ENCODE results near the gene ZSCAN12. TPM values are rescaled to one million over a fixed set of nuclear protein-coding genes. Genes with fewer than 3 reads are reported as not detected.

ZSCAN12 gene
- total and polyA plus RNA-seq, 2 of the 13 experiments (the other 11 are each of a cell fraction or from before 2014, with no cell fraction given), result 2.8 to 8.9 TPM

DNA sequence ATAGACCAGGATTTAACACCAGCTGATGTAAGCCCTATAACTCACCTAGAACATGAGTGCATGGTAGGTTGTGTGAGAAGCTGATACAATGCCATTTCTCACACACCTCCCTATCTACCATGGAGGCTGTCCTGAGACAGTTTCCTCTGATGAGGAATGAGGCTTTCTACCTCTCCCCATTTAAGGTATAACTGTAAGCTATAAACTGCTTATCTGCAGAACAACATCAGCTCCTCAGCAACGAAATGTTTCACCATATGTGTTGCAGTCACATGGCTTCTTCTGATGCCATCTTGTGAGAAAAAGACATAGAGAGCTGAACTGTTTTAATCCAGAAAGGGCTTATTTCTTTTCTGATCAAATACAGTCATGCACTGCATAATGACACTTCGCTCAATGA lies 29.1 kb downstream of the ZSCAN12 start:
- no peak overlapping the region for H3K9ac ChIP-seq (ENCODE audit: insufficient read depth, low read depth, low read length)
- no peaks in the 10 kb centered on the region for H3K27me3 ChIP-seq (ENCODE audit: control insufficient read depth in 1 of 2, insufficient read depth in 2 of 2, low read length in 2 of 2)
- ChIA-PET CTCF (ENCODE audit: low intra/inter-chr PET ratio, low total read pairs) (no interaction called here), POLR2A (interaction anchor here (1.0 to 1.7 kb wide), 2 partner anchors 13 to 532 kb away, joined by 3 to 6 read pairs; a partner anchor contains a TSS)
- FAIRE-seq (no peak), DNase-seq (ENCODE audit: low spot score) (no peak), ATAC-seq (no peak)
- no peak overlapping the region for H3K4me2 ChIP-seq (ENCODE audit: low read depth, low read length)
- H2AFZ ChIP-seq (ENCODE audit: low read length), result no peak overlapping the region
- in situ Hi-C loops (cut with HindIII; ENCODE audit: extremely low pct_ligation_motif_present, low pct_unique_long_range_greater_than_20kb) (no loop called here), intact Hi-C loops (cut with micrococcal nuclease; ENCODE audit: unreplicated experiment) (no loop called here)
- no TSS peak for BruUV-seq (replicated peaks)
- H3K4me1 ChIP-seq (ENCODE audit: insufficient read depth, low read length), result no peaks in the 10 kb centered on the region
- peaks cover 0 to 6% of the 10 kb centered on the region in 2 experiments; a peak in 3 of 5 replicates for H3K36me3 ChIP-seq (replicated peaks in 1 of 2; ENCODE audit: control insufficient read depth in 1 of 2, insufficient read depth in 2 of 2, low read length in 2 of 2)
- H3K27ac ChIP-seq (ENCODE audit: extremely low read length, insufficient read depth, low read length), result no peak overlapping the region
- no peaks in the 10 kb centered on the region for H4K20me1 ChIP-seq (ENCODE audit: insufficient read depth, low read length)
- H3K4me3 ChIP-seq (replicated peaks in 1 of 3; ENCODE audit: insufficient read depth in 1 of 3, low read depth in 2 of 3, low read length in 3 of 3), result no peak overlapping the region
- WGBS (ENCODE audit: low lambda C conversion rate), result 55% methylated on average over 2 of the region's 2 CpGs
- H3K9me3 ChIP-seq (ENCODE audit: low read length), result no peaks in the 10 kb centered on the region
- no peaks in the 10 kb centered on the region for H3K79me2 ChIP-seq (ENCODE audit: insufficient read depth, low read length)
- TF ChIP-seq LCORL (IDR thresholded peaks at IDR 0.05) (no peak), LCORL (CRISPR knock-in tag; IDR thresholded peaks at IDR 0.05) (no peak), THAP7 (CRISPR knock-in tag; IDR thresholded peaks at IDR 0.05) (no peak), ZNF34 (CRISPR knock-in tag; IDR thresholded peaks at IDR 0.05; ENCODE audit: borderline replicate concordance) (no peak), ZNF263 (CRISPR knock-in tag; IDR thresholded peaks at IDR 0.05) (no peak), TCF7L2 (IDR thresholded peaks at IDR 0.05; ENCODE audit: low read depth, low read length) (no peak), PHF8 (CRISPR knock-in tag; IDR thresholded peaks at IDR 0.05) (no peak), ZNF503 (CRISPR knock-in tag; IDR thresholded peaks at IDR 0.05) (no peak), ZBTB1 (CRISPR knock-in tag; IDR thresholded peaks at IDR 0.05; ENCODE audit: borderline replicate concordance) (no peak), HMG20A (CRISPR knock-in tag; IDR thresholded peaks at IDR 0.05; ENCODE audit: borderline replicate concordance) (no peak), RCOR2 (CRISPR knock-in tag; IDR thresholded peaks at IDR 0.05) (no peak), ZFP82 (CRISPR knock-in tag; IDR thresholded peaks at IDR 0.05; ENCODE audit: borderline replicate concordance) (no peak)
- TF ChIP-seq, protein P1, sequence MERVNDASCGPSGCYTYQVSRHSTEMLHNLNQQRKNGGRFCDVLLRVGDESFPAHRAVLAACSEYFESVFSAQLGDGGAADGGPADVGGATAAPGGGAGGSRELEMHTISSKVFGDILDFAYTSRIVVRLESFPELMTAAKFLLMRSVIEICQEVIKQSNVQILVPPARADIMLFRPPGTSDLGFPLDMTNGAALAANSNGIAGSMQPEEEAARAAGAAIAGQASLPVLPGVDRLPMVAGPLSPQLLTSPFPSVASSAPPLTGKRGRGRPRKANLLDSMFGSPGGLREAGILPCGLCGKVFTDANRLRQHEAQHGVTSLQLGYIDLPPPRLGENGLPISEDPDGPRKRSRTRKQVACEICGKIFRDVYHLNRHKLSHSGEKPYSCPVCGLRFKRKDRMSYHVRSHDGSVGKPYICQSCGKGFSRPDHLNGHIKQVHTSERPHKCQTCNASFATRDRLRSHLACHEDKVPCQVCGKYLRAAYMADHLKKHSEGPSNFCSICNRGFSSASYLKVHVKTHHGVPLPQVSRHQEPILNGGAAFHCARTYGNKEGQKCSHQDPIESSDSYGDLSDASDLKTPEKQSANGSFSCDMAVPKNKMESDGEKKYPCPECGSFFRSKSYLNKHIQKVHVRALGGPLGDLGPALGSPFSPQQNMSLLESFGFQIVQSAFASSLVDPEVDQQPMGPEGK (CRISPR knock-in tag; IDR thresholded peaks at IDR 0.05), result no peak
- TF ChIP-seq, protein P2, sequence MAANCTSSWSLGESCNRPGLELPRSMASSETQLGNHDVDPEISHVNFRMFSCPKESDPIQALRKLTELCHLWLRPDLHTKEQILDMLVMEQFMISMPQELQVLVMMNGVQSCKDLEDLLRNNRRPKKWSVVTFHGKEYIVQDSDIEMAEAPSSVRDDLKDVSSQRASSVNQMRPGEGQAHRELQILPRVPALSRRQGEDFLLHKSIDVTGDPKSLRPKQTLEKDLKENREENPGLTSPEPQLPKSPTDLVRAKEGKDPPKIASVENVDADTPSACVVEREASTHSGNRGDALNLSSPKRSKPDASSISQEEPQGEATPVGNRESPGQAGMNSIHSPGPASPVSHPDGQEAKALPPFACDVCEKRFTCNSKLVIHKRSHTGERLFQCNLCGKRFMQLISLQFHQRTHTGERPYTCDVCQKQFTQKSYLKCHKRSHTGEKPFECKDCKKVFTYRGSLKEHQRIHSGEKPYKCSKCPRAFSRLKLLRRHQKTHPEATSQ (CRISPR knock-in tag; IDR thresholded peaks at IDR 0.05; ENCODE audit: borderline replicate concordance), result no peak
- TF ChIP-seq, protein P3, sequence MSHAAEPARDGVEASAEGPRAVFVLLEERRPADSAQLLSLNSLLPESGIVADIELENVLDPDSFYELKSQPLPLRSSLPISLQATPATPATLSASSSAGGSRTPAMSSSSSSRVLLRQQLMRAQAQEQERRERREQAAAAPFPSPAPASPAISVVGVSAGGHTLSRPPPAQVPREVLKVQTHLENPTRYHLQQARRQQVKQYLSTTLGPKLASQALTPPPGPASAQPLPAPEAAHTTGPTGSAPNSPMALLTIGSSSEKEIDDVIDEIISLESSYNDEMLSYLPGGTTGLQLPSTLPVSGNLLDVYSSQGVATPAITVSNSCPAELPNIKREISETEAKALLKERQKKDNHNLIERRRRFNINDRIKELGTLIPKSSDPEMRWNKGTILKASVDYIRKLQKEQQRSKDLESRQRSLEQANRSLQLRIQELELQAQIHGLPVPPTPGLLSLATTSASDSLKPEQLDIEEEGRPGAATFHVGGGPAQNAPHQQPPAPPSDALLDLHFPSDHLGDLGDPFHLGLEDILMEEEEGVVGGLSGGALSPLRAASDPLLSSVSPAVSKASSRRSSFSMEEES (CRISPR knock-in tag; IDR thresholded peaks at IDR 0.05), result no peak
- TF ChIP-seq, protein P4, sequence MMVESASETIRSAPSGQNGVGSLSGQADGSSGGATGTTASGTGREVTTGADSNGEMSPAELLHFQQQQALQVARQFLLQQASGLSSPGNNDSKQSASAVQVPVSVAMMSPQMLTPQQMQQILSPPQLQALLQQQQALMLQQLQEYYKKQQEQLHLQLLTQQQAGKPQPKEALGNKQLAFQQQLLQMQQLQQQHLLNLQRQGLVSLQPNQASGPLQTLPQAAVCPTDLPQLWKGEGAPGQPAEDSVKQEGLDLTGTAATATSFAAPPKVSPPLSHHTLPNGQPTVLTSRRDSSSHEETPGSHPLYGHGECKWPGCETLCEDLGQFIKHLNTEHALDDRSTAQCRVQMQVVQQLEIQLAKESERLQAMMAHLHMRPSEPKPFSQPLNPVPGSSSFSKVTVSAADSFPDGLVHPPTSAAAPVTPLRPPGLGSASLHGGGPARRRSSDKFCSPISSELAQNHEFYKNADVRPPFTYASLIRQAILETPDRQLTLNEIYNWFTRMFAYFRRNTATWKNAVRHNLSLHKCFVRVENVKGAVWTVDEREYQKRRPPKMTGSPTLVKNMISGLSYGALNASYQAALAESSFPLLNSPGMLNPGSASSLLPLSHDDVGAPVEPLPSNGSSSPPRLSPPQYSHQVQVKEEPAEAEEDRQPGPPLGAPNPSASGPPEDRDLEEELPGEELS (CRISPR knock-in tag; IDR thresholded peaks at IDR 0.05), result no peak

All from HepG2 (cell line).